NCI-H2107 (cell line): Measurements from ENCODE around the gene NDUFB7.

Source experiments
- DNase-seq: peaks from one replicate; lab custom pipeline; 2025; lab: John Stamatoyannopoulos, UW

Gene NDUFB7

GRCh38 chr19:14520543-14520942, 51.3 kb downstream of the NDUFB7 start:
- DNase-seq, result no peak

GRCh38 chr19:14519860-14520407, 51.9 kb downstream of the NDUFB7 start:
- no peak for DNase-seq

GRCh38 chr19:14519245-14519859, 52.5 kb downstream of the NDUFB7 start:
- no peak for DNase-seq

GRCh38 chr19:14517840-14518505, 53.9 kb downstream of the NDUFB7 start, which contains the start of gene DNAJB1:
Gene DNAJB1 (minus strand): TSS chr19:14518397. CDS start chr19:14518349, 48 bp downstream.
- no peak for DNase-seq

GRCh38 chr19:14517446-14517839, 54.4 kb downstream of the NDUFB7 start:
- DNase-seq, result no peak

DNA sequence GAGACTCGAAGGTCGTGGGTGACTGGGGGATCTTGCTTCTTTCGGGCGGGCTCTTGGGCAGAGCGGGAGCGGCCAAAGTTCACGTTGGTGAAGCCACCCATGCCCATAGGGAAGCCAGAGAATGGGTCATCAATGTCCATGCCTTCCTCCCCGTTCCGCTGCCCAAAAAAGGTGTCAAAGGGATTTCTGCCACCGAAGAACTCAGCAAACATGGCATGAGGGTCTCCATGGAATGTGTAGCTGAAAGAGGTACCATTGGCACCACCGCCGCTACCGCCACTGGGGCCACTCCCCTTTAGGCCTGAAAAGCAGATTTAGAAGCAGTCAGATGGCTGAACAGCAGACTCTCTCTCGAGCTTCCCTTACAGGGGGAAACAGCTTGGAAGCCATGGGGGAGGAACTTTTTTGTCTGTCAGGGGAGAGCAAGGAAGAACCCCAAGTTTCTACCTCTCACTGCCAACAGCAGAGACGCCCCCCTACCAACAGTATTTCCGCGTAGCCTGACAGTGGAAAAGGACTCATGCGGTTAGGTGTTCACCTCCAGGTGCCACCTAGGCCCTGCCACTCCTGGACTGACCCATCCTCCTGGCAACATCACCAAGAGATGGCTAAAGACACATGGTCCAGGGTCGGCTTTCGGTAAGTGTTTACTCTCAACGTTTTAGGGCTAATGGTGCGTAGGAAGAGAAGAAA, 55.0 kb downstream of the NDUFB7 start:
- no peak for DNase-seq
